Frontal cortex (tissue), 4 donors: ENCODE data around the gene JMJD7. TPM values are rescaled to one million over a fixed set of nuclear protein-coding genes. Genes with fewer than 3 reads are reported as not detected.

ENCODE experiments used
- DNase-seq, 2 donors: peaks; one replicate each; pipeline ENCODE4 v3.0.0; 2012; ENCODE audit warnings: low spot score in 2 of 2
- FAIRE-seq: peaks from 2 replicates; lab custom pipeline; 2012; peaks lifted over from hg19 to GRCh38; lab: Jason Lieb, UNC
- small RNA-seq: library from RNA; depleted of rRNA; stranded (forward); fragments of <200 nt; gene quantifications from one replicate; pipeline ENCODE3, GENCODE V24; 2014
- total RNA-seq: library from RNA; depleted of rRNA; stranded (reverse); fragments of >200 nt; gene quantifications from one replicate; pipeline ENCODE4 v1.2.3, GENCODE V29; 2014
- donor health status: control.
- donor health status: control.
- donor health status: control.

The JMJD7 gene
- total RNA-seq, 1 donor from 2014 or later = 0.82 TPM

DNA sequence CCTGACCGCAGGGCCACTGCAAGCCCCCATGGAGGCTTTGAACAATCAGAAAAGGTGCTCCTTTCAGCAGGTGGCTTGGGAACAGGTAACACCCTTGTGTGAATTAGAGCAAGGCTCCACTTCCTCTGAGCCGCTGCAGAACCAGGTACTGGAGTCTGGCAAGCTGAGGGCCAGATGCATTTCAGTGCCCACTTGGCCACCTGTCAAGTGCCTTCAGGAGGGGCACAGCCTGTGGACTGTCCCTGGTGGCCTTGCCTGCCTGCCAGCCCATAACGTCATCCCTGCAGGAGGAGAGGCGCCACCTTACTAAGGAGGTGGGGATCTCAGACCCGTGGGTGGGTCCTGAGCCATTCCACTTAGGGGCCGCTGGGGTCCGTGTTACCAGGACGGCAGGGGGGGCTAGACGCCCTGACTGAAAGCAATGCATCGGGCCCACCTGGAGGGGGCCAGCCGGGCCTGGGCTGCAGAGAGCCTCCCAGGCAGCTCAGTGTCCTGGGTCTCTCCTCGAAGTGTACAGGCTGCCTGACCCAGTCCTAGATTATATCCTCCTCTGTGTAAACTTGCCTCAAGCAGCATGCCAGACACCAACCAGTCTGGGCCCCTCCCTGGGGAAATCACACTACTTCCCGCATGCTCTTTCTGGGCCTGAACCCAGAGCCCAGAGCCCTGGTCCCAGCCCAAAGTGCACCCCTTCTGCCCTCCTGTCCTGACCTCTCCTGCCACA lies 49.9 kb downstream of the JMJD7 start:
- FAIRE-seq = no peak

DNA sequence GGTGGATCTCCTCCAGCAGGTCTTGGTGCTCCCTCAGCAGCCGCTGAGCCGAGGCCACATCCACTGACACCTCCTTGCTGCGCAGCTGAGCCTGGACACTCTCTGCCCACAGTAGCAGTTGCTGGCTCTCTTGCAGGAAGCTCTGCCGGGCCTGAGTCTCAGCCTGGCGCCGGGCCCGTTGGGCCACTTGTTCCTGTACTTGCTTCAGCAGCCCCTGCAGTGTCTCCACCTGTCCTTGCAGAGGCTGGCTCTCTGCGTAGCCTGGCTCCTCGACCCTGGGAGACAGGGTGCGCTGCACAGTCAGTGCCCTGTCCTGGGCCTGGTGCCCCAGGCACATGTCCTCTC lies 50.4 kb downstream of the JMJD7 start:
- no peak for DNase-seq
- FAIRE-seq = no peak

More for the DNA sequence above, 49.9 kb downstream of the JMJD7 start:
- DNase-seq = no peak

DNA sequence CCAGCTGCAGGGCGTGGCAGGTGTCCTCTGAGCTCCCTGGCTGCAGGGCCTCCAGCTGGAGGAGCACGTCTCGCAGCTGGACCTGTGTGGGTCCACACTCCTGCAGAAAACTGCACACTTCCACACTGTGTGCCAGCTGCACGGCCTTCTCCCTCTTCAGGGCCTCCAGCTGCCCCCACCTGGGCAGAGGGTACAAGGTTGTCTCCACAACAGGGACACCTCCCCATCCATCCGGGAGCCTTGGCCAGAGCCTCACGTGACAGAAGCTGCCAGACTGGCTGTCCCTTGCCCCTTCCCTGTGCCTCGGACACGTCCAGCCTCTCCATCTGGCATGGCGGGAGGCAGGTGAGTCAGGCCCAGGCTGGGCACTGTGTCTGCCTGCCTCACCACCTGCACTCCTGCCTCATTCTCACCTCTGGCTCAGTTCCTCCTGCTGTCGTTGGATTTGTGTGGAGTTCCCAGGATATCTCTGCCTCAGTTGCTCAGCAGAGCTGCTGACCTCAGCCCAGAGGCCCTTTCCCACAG lies 51.5 kb downstream of the JMJD7 start:
- no peak for DNase-seq
- no peak for FAIRE-seq

DNA sequence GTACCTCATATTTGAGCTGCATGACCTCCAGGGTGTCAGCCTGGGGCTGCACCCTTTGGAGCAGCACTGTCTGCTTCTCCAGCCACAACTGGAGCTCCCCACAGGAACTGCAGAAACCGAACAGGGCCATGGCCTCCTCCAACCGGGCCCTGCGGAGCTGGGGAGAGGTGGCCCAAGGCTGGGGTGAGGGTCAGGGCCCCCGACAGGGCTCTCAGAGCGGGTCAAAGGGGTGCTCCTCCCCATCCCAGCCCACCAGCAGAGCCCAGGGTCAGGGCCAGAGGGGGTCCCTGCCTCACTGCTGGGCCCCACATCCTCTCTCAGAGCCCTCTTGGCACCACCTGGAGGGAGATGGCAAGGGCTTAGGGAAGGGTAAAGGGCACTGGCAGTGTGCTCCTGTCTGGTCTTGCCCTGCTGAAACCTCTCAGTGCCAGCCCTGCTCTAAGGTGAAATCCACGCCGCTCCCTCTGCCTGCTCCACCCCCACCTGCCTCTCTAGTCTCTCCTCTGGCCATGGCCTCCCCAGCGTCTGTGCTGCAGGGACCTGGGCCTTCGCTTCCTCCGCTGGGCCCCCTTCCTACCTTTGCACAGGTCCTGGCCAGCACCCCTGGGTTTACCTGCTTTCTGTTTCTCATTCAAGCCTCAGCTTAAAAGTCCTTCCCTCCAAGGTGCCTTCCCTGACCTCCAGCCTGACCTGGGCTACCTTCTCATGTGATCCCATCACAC lies 52.4 kb downstream of the JMJD7 start:
- FAIRE-seq (no peak), DNase-seq (no peak)

DNA sequence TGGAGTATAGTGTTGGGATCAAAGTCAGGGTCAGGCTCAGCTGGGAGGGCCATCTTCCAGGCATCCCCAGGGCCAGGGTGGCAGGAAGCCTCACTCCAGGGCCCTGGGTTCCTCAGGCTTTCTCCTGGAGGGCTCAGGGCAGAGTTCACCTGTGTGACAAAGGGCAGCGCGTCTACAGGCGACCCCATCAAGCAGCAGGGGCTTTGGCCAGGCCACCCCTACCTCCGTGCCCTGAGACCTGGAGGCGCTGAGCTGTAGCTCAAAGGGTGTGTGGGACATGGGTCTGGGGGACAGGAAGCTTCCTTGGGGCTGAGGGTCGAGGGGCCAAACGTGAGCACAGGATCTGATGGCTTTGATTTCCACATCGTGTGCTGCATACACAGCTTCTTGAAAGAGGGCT lies 53.2 kb downstream of the JMJD7 start:
- DNase-seq (no peak), FAIRE-seq (no peak)

DNA sequence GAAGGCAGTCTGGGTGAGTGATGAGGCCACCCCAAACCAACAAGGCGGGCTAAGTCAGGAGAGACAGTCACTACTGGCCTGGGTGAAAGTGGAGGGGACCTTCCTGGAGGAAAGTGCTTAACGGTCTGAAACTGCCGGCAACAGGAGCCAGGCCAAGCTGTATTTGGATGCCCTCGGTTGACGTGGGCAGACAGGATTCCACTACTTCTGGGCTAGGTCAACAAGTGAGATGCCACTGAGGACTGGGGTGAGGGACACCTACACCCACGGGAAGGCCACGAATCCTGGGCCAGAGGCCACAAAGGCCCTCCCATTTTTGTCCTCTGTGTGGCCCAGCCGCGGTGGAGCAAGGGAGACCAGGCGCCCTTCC lies 53.6 kb downstream of the JMJD7 start:
- FAIRE-seq (no peak), DNase-seq (no peak)

DNA sequence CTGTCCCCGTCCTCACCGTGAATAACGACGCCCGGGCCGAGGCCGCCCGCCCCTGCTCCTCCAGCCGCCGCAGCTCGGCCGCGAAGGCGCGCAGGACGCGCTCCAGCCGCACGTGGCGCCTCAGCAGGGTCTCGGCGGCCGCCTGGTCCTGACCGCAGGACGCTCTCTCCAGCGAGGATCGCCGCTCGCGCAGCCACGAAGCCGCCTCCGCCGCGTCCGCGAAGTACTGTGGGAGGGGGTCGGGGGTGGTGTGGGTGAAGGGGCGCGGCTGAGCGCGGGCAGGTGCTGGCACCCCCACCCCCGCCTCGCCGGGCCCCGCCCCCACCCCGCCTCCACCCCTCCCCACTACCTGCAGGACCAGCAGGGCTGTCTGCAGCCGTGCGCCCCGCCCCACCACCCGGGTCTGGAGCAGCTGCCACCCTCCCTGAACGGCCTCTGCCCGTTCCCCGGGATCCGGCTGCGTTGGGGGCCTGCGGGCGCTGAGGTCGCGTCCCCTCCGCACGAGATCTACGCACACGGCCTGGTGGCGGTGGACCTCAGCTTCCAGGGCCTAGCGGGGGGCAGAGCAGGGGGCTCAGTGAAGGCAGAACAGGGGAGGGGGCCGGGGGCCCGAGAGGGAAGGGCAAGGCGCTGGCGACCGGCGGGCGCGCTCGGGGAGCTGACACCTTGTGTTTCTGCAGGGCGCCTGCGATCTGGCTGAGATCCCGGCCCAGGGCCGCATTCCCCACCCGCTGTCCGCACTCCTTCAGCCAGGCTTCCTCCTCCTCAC lies 54.2 kb downstream of the JMJD7 start:
- peak in 1 of 2 donors; percentile 55 for DNase-seq
- FAIRE-seq = no peak

DNA sequence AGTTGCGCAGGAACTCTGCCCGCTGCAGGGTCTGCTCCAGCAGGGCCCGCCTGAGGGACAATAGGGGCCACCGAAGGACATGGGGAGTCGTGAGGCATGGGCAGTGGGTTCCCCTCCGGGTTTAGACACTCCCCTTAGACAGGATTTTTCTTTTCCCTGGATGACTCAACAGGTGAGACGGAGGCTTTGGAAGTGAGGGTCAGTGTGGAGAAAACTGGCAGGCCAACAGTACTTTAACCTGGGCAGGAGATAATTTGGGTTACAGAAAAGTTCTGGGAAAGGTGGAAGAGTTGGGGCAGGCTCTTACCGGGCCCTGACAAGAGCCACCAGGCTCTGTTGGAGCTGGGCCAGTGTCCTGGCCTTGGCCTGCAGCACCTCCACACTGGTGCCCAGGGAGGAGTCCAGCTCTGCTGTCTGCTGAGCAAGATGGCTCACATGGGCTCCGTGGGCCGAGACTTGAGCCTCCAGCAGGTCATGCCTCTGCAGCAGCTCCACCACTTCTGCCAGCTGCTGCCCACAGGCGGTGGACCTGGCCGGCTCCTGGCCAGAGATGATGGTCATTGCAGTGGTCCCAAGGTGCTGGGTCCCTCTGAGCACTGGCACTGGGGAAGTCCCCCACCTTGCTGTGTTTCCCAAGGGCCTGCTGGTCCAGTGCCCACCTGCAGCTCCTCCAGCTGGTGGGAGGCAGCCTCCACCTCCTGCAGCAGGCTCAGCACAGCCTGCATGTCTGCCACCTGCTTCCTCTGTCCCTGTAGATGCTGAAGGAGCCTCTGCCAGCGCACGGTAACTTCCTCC lies 55.0 kb downstream of the JMJD7 start:
- no peak for FAIRE-seq
- no peak for DNase-seq

DNA sequence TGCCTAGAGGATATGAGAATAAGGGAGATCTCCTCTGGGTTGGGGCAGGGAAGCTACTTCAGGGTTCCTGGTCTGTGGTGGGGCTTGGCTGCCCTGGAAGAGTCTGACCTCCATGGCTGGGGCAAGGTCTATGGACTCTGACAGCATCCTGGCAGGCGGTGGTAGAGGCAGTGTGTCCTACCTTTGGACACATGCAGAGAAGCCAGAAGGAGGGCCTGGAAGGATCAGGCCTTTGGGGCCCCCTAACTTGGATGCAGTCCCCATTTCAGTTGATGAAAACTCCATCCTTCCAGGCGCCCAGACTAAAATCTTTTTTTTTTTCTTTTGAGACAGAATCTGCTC lies 55.6 kb downstream of the JMJD7 start:
- no peak for FAIRE-seq
- DNase-seq = no peak

DNA sequence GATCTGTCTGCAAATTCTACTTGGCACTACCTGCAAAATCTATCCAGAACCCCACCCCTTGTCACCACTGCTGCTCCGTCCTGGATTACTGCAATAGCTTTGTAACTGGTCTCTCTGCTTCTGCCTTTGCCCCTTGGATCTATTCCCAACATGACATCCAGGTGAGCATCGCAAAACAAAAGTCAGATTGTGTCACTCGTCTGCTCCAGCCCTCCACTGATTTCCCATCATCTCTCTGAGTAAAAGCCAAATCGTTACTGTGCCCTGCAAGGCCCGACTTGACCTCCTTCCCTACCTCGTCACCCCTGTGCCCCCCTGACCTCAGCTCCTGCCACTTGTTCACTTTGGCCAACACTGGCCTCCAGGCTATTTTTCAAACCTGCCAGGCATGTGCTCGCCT lies 56.6 kb downstream of the JMJD7 start:
- FAIRE-seq (no peak), DNase-seq (no peak)

DNA sequence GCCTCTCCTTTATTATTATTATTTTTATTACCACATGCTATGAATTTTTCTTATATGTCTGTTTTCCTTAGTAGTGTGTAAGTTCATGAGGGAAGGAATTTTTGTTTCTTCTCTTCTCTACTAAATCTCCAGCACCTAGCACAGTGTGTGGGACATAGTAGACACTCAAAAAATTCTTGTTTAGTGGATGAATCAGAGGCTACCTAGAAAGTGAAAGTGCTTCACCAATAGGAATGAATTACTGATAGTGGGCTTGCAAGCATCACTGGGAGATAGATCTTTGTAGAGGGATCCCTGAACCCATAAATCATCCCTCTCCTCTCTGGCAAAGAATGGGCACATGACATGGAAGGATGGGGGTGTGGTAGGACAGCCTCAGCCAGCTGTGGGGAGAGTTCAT lies 57.4 kb downstream of the JMJD7 start:
- no peak for DNase-seq
- no peak for FAIRE-seq

DNA sequence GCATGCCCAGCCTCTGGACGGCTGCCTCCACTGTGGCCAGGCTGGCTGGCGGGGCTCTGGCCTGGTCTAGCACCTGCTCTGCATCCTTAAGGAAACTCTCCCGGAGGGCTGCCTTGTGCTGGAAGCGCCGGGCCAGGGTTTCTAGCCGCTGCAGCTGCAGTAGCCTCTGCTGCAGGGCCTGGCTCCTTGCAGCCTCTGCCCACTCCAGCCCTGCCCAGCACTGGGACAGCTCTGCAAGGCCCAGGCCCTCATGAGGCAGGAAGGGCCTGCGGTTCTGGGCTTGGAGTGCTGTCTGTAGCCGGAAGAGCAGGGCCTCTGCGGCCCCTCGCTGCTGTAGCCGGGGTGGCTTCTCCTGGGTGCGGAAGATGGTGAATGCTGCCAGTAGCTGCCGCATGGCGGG lies 57.9 kb downstream of the JMJD7 start:
- FAIRE-seq = no peak
- no peak for DNase-seq

DNA sequence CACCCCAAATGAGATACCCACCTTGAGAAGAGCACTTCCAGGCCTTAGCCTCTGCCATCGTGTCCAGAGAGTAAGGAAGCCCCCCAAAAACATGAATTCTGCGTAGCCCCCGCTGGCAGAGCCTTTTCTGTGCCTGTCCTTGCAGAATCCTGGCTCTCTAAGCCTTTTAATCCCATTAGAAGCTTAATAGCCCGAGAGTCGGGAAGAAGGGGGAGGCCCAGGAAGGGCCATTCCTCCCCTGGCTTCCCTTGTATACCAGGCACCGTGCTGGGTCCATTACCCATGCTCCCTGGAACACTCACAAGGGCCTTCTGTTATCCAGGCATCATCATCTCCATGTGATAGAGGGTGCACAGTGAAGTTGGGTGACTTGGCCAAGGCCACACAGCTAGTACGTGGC lies 58.8 kb downstream of the JMJD7 start:
- DNase-seq (no peak), FAIRE-seq (no peak)

DNA sequence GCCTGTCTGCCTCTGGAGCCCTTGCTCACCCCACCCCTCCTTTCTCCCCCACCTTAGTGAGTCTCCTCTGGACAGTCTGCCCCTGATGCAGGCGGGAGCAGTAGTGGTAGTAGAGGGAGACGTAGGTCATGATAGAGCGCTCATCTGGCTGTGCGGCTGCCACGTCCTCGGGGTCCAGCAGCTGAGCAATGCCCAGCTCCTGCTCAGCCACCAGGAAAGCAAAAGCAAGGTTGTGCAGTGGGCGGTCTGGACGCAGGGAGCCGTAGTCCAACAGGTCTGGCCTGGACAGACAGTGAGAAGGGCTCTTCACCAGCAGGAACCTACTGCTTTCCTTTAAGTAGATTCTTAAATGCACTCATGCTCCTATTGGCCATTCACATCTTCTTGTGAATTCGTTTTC lies 59.3 kb downstream of the JMJD7 start:
- FAIRE-seq (no peak), DNase-seq (no peak)

Small RNAs within 50 kb of the gene (small RNA-seq; reads per million reads assigned to genes)
- gene JMJD7-PLA2G4B (not detected), gene MIR4310 (not detected), gene RNA5SP393 (not detected)

Other genes with a start within 250 kb of the JMJD7 start
- gene MGA, start 167.7 kb upstream of the JMJD7 start, total RNA-seq = 81.9 TPM
- gene MAPKBP1, start 53.6 kb upstream of the JMJD7 start, total RNA-seq = 31.4 TPM
- 2.4 TPM for gene PLA2G4B, start 10.8 kb downstream of the JMJD7 start, total RNA-seq
- gene SPTBN5, start 66.0 kb downstream of the JMJD7 start, total RNA-seq = 0.41 TPM
- 2.0 TPM for gene EHD4, start 144.5 kb downstream of the JMJD7 start, total RNA-seq
- not detected for gene PLA2G4E, start 192.9 kb downstream of the JMJD7 start, total RNA-seq